Thoracic aorta (tissue), 2 donors: ENCODE measurements around the gene ZNF799. TPM values are rescaled to one million over a fixed set of nuclear protein-coding genes. Genes with fewer than 3 reads are reported as not detected.
"Not testable (repeated sequence)": the region's sequence is repeated elsewhere in the genome, so short reads cannot be mapped to it uniquely, and the experiment has no call there.

Experiments used
- ATAC-seq: fragments of 150-250 bp; one replicate; pipeline ENCODE4 v1.8.0; 2017; ENCODE audit warnings: low read depth; ENCODE audit not compliant: insufficient number of reproducible peaks, low FRiP score
- DNase-seq: peaks from one replicate; pipeline ENCODE4 v3.0.0-alpha.2; 2020; ENCODE audit warnings: low spot score
- H3K27ac ChIP-seq, 2 donors: fragments of 200-600 bp; sonication (generic); 1 replicate in 1 of 2; 2 replicates in 1 of 2; pipeline ENCODE4 v1.5.1; 2016; ENCODE audit warnings: mild to moderate bottlenecking in 2 of 2, moderate library complexity in 2 of 2
- H3K27me3 ChIP-seq: fragments of 200-600 bp; sonication (generic); replicated peaks from 2 replicates; pipeline ENCODE4 v1.6.0; 2016; ENCODE audit warnings: mild to moderate bottlenecking; ENCODE audit not compliant: insufficient read depth
- H3K36me3 ChIP-seq: fragments of 200-600 bp; sonication (generic); one replicate; pipeline ENCODE4 v1.5.1; 2016
- H3K4me1 ChIP-seq, 2 donors: fragments of 200-600 bp; sonication (generic); 1 replicate in 1 of 2; 2 replicates in 1 of 2; pipeline versions ENCODE4 v1.5.1 to v1.6.0; 2016; ENCODE audit warnings: low read depth in 2 of 2, mild to moderate bottlenecking in 1 of 2; ENCODE audit not compliant: control insufficient read depth in 1 of 2
- H3K4me3 ChIP-seq: fragments of 200-600 bp; sonication (generic); 2 replicates; pipeline ENCODE4 v1.5.1; 2016; ENCODE audit warnings: mild to moderate bottlenecking
- H3K9me3 ChIP-seq: fragments of 200-600 bp; sonication (generic); 2 replicates; pipeline ENCODE4 v1.5.1; 2016
- total RNA-seq, 2 donors: library from RNA; depleted of rRNA; stranded (reverse); fragments of >200 nt; gene quantifications; one replicate each; pipeline versions ENCODE4 v1.1.0 to v1.2.3, GENCODE V29; 2016
- TF ChIP-seq, protein P1 (sequence below): fragments of 200-600 bp; sonication (generic); IDR thresholded peaks from one replicate; pipeline ENCODE4 v1.5.1; 2019; ENCODE audit warnings: antibody characterized with exemption

Gene ZNF799
- total RNA-seq, 2 donors from 2014 or later = 6.8 to 7.6 TPM

DNA sequence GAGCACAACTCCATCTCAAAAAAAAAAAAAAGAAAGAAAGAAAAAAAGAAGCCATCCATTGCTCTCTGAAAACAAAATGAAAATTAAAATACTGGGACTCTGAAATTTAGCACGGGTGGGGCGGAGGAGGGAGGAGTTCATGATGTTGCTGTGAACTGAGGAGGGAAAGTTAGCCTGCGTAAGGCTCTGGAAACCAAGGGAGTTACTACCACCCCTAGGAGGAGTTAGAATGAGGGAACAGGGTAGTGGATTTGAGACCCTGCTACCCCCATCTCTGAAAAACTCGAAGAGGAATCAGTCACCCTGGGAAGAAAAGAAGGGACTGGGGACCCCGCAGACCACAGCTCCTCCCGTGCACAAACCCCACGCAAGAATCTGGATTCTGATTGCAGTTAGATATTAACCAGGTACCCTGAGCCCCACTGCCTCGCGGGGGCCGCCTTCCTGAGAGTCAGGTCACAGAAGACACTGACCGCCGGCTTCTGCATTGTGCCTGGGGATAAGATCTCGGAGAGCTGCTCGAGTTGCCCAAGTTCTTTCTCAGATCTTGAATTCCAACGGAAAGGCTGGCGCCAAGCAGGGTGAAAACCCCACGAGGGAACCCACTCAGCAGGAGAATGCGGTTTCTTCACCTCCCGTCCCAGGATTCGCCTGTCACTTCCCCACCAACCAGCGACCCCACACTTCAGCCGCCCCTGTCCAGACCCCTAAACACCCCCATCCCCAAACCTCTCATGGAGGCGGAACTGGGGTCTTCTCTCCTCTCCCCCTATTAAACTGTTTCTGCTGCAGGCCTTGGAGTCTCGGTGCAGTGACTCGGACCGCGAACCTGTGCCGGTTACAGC lies 36.5 kb downstream of the ZNF799 start:
- TF ChIP-seq, protein P1, sequence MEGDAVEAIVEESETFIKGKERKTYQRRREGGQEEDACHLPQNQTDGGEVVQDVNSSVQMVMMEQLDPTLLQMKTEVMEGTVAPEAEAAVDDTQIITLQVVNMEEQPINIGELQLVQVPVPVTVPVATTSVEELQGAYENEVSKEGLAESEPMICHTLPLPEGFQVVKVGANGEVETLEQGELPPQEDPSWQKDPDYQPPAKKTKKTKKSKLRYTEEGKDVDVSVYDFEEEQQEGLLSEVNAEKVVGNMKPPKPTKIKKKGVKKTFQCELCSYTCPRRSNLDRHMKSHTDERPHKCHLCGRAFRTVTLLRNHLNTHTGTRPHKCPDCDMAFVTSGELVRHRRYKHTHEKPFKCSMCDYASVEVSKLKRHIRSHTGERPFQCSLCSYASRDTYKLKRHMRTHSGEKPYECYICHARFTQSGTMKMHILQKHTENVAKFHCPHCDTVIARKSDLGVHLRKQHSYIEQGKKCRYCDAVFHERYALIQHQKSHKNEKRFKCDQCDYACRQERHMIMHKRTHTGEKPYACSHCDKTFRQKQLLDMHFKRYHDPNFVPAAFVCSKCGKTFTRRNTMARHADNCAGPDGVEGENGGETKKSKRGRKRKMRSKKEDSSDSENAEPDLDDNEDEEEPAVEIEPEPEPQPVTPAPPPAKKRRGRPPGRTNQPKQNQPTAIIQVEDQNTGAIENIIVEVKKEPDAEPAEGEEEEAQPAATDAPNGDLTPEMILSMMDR = no peak
- no peak for DNase-seq

DNA sequence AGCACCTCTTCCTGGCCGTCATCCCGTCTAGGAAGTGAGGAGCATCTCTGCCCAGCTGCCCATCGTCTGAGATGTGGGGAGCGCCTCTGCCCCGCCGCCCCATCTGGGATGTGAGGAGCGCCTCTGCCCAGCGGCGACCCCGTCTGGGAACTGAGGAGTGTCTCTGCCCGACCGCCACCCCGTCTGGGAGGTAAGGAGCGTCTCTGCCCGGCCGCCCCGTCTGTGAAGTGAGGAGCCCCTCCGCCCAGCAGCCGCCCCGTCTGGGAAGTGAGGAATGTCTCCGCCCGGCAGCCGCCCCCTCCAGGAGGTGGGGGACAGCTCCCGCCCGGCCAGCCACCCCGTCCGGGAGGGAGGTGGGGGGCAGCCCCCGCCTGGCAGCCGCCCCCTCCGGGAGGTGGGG lies 38.8 kb downstream of the ZNF799 start:
- not testable (repeated sequence) for H3K36me3 ChIP-seq, H3K27me3 ChIP-seq, H3K4me3 ChIP-seq, DNase-seq, H3K9me3 ChIP-seq, H3K27ac ChIP-seq, ATAC-seq
- peaks cover 3 to 20% of the 10 kb centered on the region in 2 donors for H3K4me1 ChIP-seq

More for the DNA sequence above, 36.5 kb downstream of the ZNF799 start:
- peaks cover 3 to 20% of the 10 kb centered on the region in 2 donors for H3K4me1 ChIP-seq
- H3K27ac ChIP-seq = peak overlapping the region; percentile 83 to 88
- ATAC-seq = no peak
- H3K36me3 ChIP-seq = no peaks in the 10 kb centered on the region
- H3K4me3 ChIP-seq = peak overlapping the region; percentile 91
- H3K27me3 ChIP-seq = no peaks in the 10 kb centered on the region
- no peaks in the 10 kb centered on the region for H3K9me3 ChIP-seq

- TF ChIP-seq, protein P1 = no peak
- Histone ChIP-seq H3K4me3 (no peak overlapping the region), H3K27me3 (no peaks in the 10 kb centered on the region), H3K27ac (no peak overlapping the region), H3K9me3 (peaks cover 59% of the 10 kb centered on the region), H3K36me3 (peaks cover 27% of the 10 kb centered on the region), H3K4me1 (no peaks in the 10 kb centered on the region)
- ATAC-seq (no peak), DNase-seq (no peak)
Observed at GRCh38 chr19:12353375-12353774, 47.7 kb downstream of the ZNF799 start.

- H3K36me3 ChIP-seq = peaks cover 26% of the 10 kb centered on the region
- H3K27me3 ChIP-seq = no peaks in the 10 kb centered on the region
- no peak overlapping the region for H3K27ac ChIP-seq
- H3K4me3 ChIP-seq = no peak overlapping the region
- DNase-seq = no peak
- TF ChIP-seq, protein P1 = no peak
- no peak for ATAC-seq
- peaks cover 74% of the 10 kb centered on the region for H3K9me3 ChIP-seq
- no peaks in the 10 kb centered on the region for H3K4me1 ChIP-seq
Observed at GRCh38 chr19:12350890-12351197, 50.2 kb downstream of the ZNF799 start.

- Histone ChIP-seq H3K4me1 (no peaks in the 10 kb centered on the region), H3K27me3 (no peaks in the 10 kb centered on the region), H3K9me3 (peaks cover 74% of the 10 kb centered on the region), H3K4me3 (no peak overlapping the region), H3K36me3 (peaks cover 23% of the 10 kb centered on the region), H3K27ac (no peak overlapping the region)
- DNase-seq (no peak), ATAC-seq (no peak)
- TF ChIP-seq, protein P1 = no peak
Observed at GRCh38 chr19:12350185-12350889, 50.7 kb downstream of the ZNF799 start.
